HG02763 (cell line): ENCODE data around the gene GCNT4.

Source experiments
- ATAC-seq: cut with Tn5 transposase; IDR thresholded peaks from one replicate; pipeline ENCODE4 v1.9.1; 2021; ENCODE audit warnings: mild to moderate bottlenecking, moderate library complexity; ENCODE audit not compliant: unreplicated experiment

Gene GCNT4

DNA sequence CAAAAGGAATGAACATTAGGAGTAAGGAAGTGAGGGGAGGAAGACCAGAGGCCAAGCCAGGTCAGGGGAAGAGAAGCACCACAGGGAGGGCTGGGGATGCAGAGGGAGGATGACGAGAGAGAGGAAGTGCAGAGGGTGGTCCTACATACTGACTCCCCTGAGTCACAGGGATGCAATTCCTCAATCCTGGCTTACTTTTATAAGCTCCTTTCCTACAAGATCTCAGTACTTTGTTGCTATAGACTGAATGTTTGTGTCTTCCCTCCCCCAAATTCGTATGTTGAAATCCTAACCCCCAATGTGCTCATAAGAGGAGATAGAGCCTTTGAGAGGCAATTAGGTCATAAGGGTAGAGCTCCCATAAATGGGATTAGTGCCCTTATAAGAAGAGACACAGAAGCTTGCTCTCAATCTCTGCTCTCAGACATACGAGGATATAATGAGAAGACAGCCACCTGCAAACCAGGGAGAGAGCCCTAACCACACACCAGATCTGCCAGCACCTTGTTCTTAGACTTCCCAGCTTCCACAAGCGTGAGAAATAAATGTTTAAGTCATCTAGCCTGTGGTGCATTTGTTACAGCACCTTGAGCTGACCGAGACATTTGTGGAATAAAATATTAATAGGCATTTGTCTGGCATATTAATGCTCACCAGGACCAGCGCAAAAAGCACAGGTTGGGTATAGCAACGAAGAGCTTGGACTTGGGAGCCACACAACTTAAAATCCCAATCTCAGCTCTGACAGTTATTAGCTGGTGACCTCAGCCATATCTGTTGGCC lies 33.4 kb downstream of the GCNT4 start:
- ATAC-seq: no peak

DNA sequence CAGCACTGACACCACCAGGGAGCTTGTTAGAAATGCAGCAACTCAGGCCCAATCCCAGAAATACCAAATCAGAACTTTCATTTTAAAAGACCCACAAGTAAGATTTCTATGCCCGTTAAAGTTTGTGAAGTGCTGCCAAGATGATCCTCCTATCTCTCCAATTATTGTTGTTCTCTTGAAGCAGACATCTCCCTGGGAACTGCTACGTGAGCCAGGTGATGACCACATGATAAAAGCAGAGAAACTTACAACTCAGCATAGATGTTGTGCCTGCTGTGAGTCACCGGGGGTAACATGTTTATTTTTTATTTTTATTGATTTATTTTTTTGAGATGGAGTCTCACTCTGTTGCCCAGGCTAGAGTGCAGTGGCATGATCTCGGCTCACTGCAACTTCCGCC lies 34.4 kb downstream of the GCNT4 start:
- ATAC-seq: no peak

DNA sequence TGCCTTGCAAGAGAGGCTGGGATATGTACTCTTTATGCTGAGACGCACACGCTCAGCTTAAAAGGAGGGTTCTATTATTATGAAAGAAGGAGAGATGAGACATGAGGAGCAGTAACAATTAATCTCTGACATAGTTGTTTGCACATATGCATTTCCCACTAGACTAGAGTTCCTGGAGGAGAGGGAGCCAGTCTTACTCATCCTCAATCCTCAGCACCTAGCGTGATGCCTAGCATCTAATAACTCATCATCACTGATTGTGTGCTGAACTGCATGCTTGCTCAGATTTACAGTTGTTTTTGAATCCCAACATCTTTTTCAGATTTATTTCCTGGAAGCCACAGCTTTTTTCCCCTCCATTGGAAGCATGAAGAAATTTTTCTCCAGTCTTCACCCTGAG lies 35.5 kb downstream of the GCNT4 start:
- ATAC-seq: no peak

DNA sequence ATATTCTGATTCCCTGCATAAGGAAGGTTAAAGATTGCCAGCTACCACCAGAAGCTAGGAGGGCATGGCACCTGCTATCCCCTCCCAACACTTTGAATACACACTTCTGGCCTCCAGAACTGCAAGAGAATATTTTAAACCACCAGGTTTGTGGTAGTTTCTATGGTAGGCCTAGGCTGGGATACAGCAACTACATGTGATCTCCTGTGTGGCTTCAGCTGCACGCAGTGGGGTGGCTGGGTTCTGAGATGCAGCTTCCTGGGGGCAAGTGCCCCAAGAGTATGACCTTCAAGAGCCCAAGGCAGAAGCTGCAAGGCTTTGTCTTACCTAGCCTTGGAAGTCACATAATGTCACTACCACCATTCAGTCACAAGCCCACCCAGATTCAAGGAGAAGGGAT lies 39.6 kb downstream of the GCNT4 start:
- ATAC-seq: no peak

DNA sequence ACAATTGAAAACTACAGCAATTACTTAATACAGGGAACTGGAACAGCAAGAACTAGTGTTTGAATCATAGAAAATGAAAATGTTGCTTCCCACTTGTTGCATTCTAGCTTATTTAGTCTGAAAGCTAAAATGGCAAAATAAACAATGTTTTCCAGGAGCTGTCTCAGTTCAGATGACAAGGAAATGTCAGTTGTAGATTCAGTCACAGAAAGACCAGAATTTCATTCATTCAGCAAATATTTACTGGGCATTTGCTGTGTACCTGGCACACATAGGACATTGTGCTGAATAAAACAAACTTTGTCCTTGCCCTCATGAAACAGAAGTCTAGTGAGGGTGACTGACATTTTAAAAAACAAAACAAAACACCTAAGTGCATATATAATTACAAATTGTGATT lies 41.5 kb downstream of the GCNT4 start:
- no peak for ATAC-seq

DNA sequence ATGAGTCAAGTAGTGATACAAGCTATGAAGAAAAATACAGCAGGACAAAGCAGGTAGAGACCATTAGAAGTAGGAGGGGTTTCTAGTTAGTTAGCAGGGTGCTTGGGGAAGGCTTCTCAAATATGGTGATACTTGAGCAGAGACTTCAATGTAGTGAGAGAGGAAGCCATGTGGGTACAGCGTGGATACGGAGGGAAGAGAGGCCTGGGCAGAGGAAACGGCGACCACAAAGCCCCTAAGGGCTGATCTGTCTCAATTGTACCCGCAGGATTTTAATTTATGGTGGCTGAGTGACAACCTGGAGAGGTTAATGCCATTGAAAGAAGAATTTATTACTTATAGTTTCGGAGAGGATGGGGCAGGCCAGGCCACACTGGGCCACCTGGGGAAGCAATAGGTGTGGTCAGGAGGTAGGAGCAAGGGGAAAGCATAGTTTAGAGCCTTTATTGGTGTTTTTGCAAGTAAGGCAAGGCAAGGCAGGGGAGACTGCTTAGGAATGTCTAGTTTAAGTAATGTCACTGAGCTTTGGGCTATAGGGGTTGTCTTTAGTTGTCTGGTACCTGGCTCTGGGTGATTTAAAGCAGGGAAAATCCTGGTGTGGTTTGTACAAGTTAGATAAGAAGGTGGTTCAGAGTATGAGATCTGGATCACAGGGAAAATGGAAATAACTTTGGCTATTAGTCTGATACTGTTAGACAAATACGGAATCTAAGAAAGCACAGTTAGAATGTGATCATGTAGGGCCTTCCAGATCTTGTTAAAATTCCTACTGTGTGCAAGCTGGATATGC lies 42.6 kb downstream of the GCNT4 start:
- ATAC-seq: no peak

DNA sequence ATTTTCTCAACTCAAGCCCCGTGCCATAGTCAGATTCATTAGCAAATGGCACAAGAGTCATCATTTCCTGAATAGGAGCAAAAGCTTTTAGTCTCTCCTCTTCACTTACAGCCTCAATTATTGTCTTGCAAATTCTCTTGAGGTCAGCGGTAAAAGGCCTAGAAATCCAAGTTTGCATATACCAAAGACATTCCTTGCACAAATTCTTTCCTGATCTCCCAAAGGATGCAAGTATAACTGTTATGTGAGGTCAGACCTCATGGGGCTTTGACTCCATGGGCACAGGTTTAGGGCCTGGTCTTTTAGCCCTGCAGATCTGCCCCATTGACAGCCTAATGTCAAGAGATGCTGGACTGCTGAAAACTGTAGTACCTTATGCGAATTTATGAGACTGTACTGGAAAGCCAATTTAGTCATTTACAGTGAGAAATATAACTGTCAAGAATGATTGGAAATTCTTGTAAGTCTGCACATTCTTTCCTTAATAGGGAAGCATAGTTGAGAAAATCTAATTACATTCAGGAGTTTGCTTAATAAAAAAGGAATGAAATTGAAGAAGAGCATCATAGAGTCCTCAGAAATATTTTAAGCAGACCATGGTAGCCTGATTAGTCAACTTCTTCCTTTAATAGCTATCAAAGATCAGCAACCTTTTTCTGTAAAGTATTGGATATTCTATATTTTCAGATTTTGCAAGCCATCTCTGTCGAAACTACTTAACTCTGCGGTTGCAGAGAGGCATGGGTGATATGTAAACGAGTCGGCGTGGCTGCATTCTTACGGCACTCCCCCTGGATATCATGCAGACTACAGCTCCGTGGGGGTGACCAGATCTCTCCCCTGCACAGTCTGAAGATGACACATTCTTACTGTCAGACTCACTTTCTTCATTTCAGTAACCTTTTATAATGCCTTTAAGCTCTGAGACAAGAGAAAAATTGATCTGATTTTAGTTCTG lies 45.2 kb downstream of the GCNT4 start:
- ATAC-seq: no peak

DNA sequence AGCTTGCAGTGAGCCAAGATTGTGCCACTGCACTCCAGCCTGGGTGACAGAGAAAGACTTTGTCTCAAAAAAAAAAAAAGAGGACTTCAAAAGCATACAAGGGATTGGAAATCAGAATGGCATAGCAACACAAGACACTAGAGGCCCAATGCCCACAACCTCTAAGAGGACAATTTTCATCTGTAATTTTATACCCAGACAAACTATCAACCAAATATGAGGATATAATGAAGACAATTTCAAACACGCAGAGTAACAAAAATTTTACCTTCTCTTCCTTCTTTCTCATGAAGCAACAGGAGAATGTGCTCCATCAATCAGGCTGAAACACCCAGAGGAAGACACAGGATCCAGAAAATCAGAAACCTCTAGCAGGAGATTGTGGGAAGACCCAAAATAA lies 46.8 kb downstream of the GCNT4 start:
- no peak for ATAC-seq
